VCaP (cell line): ENCODE results near the gene LMLN.

Source experiments
- H3K27ac ChIP-seq: fragments of 450-650 bp; 2 replicates; pipeline ENCODE4 v1.5.1; 2017
- CTCF ChIP-seq: fragments of 450-650 bp; conservative IDR thresholded peaks from 2 replicates; pipeline ENCODE4 v1.5.1; 2017; ENCODE audit warnings: mild to moderate bottlenecking, moderate library complexity

Gene LMLN

GRCh38 chr3:197940745-197941384, 19.2 kb upstream of the LMLN start:
- TF ChIP-seq CTCF: no peak
- no peak overlapping the region for H3K27ac ChIP-seq

DNA sequence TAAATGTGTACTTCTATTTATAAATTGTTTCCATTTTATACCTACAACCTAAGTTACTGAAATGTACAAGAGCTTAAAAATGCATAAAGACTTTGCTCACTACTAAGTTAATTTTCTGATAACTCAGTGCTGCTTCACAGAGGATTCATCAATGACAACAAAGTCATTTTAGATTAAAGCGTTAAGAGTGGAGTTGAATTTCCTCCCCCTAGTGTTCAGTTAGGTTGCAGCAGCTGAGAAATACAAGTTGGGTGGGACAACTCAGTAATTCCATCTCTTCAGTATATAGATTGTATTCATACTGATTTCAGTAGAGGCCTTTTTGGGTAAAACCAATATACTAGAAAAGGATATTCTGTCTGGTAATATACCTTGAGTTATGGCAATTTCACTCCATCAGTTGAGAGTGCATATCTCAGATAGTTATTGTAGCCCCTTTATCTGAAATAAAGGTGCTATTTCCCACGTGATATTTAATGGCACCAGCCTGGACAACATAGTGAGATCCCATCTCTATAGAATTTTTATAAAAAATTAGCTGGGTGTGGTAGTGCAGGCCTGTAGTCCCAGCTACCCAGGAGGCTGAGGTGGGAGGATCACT, 17.0 kb upstream of the LMLN start:
- H3K27ac ChIP-seq: no peak overlapping the region

GRCh38 chr3:197949191-197949777, 10.7 kb upstream of the LMLN start:
- H3K27ac ChIP-seq: peak overlapping the region; percentile 90
- no peak for TF ChIP-seq CTCF

More for the DNA sequence above, 17.0 kb upstream of the LMLN start:
- peak; percentile 86 for TF ChIP-seq CTCF

DNA sequence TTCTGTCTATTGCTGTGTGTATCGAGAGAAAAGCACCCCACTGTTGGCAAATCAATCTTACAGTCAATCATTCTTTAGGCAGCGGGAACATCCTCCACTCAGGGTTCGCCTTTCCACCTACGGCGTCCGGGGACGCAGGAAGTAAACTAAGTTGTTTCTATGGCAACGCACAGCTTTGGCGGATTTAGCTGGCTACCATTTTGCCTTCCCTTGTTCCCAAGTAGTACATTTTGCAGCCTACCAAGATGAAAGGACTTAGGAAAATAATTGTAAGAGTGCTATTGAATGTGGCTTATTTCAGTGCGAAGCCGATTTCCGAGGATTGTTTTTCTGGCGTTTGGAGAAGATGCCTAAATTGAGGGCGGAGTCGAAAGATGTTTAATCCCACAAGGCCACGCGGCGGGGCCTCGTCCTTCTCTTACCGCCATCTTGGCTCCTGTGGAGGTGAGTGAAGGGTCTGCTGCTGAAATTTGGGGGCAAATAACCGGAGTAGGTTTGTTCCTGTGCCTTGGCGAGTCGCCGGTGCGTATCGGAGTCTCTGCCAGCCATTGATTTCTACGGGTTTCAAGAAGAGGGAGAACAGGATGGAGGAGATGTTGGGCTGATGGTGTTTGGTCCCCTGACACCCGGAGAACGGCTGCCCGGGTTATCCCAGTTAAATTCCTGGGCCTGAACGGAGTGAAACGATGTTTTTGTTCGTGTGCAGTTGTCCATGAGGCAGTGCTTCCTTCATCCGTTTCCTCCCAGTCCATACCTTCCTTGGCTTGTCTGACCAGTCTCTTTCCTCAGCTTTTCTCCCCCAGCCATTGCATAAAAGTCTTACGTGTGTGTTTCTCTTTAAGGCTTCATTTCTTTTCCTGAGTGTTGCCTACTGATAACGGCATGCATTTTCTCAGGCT, 10.0 kb upstream of the LMLN start, which contains the start of gene RPL35A:
Gene RPL35A (plus strand): TSS at position 413 of the 899 bp plus-strand sequence. CDS start 778 bp downstream, outside the sequence.
- TF ChIP-seq CTCF: no peak
- H3K27ac ChIP-seq: peak within 1 kb of the TSS; percentile 90

GRCh38 chr3:197950677-197951061, 9.3 kb upstream of the LMLN start:
- no peak for TF ChIP-seq CTCF
- peak overlapping the region; percentile 90 for H3K27ac ChIP-seq

DNA sequence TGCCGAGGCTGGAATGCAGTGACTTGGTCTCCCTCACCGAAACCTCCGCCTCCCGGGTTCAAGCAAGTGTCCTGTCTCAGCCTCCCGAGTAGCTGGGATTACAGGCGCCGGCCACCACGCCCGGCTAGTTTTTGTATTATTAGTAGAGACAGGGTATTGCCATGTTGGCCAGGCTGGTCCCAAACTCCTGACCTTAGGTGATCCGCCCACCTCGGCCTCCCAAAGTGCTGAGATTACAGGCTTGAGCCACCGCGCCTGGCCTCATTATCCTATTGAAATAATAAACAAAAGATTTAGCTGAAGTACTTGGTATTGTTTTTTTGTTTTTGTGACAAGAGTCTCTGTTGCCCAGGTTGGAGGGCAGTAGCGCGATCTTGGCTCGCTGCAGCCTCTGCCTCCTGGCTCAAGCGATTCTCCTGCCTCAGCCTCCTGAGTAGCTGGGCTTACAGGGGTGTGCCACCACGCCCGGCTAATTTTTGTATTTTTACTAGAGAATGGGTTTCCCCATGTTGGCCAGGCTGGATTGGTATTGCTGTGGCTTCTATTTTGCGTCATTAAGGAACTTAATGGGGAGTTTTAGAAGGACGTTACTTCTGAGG, 8.5 kb upstream of the LMLN start:
- no peak for TF ChIP-seq CTCF
- peak overlapping the region; percentile 90; the same call in 1 of the 2 replicates for H3K27ac ChIP-seq
